ENCODE measurements around the gene CAMTA1. TPM values are rescaled to one million over a fixed set of nuclear protein-coding genes. Genes with fewer than 3 reads are reported as not detected.

Gene CAMTA1
- total RNA-seq, 1 experiment from 2014 or later, result 50.3 TPM

DNA sequence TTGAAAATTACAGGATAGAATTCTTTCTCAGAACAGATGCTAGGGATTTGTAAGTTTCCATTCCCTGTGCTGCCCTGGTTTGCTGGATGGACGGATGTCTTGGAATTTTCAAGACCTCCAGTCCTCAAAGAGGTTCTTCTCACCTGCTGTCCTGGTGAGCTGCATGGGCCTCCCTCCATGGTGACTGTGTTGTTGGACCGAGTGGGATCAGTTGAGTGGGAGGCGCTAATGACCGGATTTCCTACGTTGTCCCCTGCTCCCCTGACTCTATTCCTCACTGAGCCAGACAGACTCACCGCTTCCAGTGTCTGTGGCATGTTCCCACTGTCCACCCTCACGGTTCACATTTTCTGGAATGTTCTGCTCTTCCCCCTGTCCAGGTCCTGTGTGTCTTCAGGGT lies 229.8 kb downstream of the CAMTA1 start:
- Mint-ChIP-seq H3K4me3 (ENCODE audit: low read depth, unreplicated experiment) (no peak overlapping the region), H3K27me3 (ENCODE audit: unreplicated experiment) (peaks cover 54% of the 10 kb centered on the region), H3K36me3 (ENCODE audit: insufficient read depth, unreplicated experiment) (no peaks in the 10 kb centered on the region), H3K27ac (ENCODE audit: unreplicated experiment) (no peak overlapping the region), H3K4me1 (ENCODE audit: low read depth, unreplicated experiment) (no peaks in the 10 kb centered on the region), H3K9me3 (ENCODE audit: low read depth, unreplicated experiment) (no peaks in the 10 kb centered on the region)
- BruUV-seq (replicated peaks), result no TSS peak
- intact Hi-C loops (cut with micrococcal nuclease; ENCODE audit: unreplicated experiment), result no loop called here
- TF ChIP-seq, protein P1, sequence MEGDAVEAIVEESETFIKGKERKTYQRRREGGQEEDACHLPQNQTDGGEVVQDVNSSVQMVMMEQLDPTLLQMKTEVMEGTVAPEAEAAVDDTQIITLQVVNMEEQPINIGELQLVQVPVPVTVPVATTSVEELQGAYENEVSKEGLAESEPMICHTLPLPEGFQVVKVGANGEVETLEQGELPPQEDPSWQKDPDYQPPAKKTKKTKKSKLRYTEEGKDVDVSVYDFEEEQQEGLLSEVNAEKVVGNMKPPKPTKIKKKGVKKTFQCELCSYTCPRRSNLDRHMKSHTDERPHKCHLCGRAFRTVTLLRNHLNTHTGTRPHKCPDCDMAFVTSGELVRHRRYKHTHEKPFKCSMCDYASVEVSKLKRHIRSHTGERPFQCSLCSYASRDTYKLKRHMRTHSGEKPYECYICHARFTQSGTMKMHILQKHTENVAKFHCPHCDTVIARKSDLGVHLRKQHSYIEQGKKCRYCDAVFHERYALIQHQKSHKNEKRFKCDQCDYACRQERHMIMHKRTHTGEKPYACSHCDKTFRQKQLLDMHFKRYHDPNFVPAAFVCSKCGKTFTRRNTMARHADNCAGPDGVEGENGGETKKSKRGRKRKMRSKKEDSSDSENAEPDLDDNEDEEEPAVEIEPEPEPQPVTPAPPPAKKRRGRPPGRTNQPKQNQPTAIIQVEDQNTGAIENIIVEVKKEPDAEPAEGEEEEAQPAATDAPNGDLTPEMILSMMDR (IDR thresholded peaks at IDR 0.05; ENCODE audit: unreplicated experiment), result no peak
- no peak for DNase-seq
- CTCF ChIA-PET, result no interaction called here

DNA sequence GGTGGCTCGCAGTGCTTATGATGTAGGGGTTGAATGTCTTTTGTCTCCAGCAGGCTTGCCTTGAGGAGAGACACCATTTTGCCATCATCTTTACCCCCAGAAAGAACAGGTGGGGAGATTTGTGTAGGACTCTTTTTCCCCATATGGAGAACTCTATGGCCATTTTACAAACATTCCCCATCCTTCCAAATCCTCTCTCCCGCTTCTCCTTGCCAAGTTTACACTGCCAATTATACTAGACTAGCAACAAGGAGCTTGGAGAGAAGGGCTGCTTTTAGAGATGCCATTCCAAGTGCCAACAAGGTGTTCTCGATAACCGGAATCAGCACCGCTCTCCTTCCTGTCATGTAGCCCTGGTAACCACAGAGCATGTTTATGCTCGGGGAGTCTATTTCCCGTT lies 233.1 kb downstream of the CAMTA1 start:
- H3K4me1 Mint-ChIP-seq (ENCODE audit: low read depth, unreplicated experiment), result no peaks in the 10 kb centered on the region
- TF ChIP-seq, protein P1 (IDR thresholded peaks at IDR 0.05; ENCODE audit: unreplicated experiment), result no peak
- intact Hi-C loops (cut with micrococcal nuclease; ENCODE audit: unreplicated experiment), result no loop called here
- H3K4me3 Mint-ChIP-seq (ENCODE audit: low read depth, unreplicated experiment), result no peak overlapping the region
- peaks cover 57% of the 10 kb centered on the region for H3K27me3 Mint-ChIP-seq (ENCODE audit: unreplicated experiment)
- H3K9me3 Mint-ChIP-seq (ENCODE audit: low read depth, unreplicated experiment), result no peaks in the 10 kb centered on the region
- no peaks in the 10 kb centered on the region for H3K36me3 Mint-ChIP-seq (ENCODE audit: insufficient read depth, unreplicated experiment)
- CTCF ChIA-PET, result no interaction called here
- H3K27ac Mint-ChIP-seq (ENCODE audit: unreplicated experiment), result no peak overlapping the region
- BruUV-seq (replicated peaks), result no TSS peak
- no peak for DNase-seq

DNA sequence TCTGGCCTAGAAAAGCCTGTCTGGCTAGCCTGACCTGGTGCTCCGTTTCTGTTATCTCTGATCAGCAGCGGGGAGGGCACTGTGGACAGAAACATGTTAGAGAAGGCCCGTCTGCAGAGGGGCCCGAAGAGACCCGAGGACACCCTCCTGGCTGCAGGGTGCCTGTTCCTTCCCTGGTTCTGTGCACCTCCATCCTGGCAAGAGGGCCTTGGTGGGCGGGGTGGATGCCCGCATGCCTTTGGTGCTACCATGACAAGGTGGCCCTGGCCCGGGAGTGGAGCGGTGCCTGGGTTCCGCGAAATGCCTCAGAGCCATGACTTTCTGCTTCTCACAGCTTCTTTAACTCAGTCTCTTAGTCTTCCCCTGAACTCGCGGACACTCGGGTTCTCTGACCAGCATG lies 233.6 kb downstream of the CAMTA1 start:
- no peaks in the 10 kb centered on the region for H3K36me3 Mint-ChIP-seq (ENCODE audit: insufficient read depth, unreplicated experiment)
- no peaks in the 10 kb centered on the region for H3K9me3 Mint-ChIP-seq (ENCODE audit: low read depth, unreplicated experiment)
- no peak overlapping the region for H3K4me3 Mint-ChIP-seq (ENCODE audit: low read depth, unreplicated experiment)
- intact Hi-C loops (cut with micrococcal nuclease; ENCODE audit: unreplicated experiment), result no loop called here
- DNase-seq, result no peak
- H3K27ac Mint-ChIP-seq (ENCODE audit: unreplicated experiment), result no peak overlapping the region
- H3K27me3 Mint-ChIP-seq (ENCODE audit: unreplicated experiment), result peaks cover 61% of the 10 kb centered on the region
- TF ChIP-seq, protein P1 (IDR thresholded peaks at IDR 0.05; ENCODE audit: unreplicated experiment), result no peak
- no peaks in the 10 kb centered on the region for H3K4me1 Mint-ChIP-seq (ENCODE audit: low read depth, unreplicated experiment)
- CTCF ChIA-PET, result no interaction called here
- no TSS peak for BruUV-seq (replicated peaks)

DNA sequence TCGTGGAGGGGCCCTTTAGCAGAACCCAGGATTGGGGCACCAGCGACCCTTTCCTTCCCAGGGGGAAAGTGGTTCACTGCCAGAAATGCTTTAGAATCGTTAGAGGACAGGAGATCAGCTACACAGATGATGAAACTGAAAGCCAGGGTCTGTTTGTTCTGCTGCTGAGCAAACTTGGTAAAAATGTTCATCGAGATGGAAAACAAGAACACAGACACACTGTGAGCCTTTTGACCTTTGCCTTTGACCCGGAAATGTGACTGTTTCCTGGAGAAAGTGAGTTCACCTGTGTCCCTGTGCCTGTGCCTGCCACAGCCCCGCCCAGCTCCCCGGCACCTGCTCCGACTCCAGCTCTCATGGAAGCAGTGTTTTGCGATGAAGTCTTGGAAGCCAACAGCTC lies 234.3 kb downstream of the CAMTA1 start:
- no TSS peak for BruUV-seq (replicated peaks)
- Mint-ChIP-seq H3K27me3 (ENCODE audit: unreplicated experiment) (peaks cover 68% of the 10 kb centered on the region), H3K4me1 (ENCODE audit: low read depth, unreplicated experiment) (no peaks in the 10 kb centered on the region), H3K4me3 (ENCODE audit: low read depth, unreplicated experiment) (no peak overlapping the region), H3K27ac (ENCODE audit: unreplicated experiment) (no peak overlapping the region), H3K36me3 (ENCODE audit: insufficient read depth, unreplicated experiment) (no peaks in the 10 kb centered on the region), H3K9me3 (ENCODE audit: low read depth, unreplicated experiment) (no peaks in the 10 kb centered on the region)
- no peak for DNase-seq
- intact Hi-C loops (cut with micrococcal nuclease; ENCODE audit: unreplicated experiment), result no loop called here
- CTCF ChIA-PET, result no interaction called here
- TF ChIP-seq, protein P1 (IDR thresholded peaks at IDR 0.05; ENCODE audit: unreplicated experiment), result no peak

DNA sequence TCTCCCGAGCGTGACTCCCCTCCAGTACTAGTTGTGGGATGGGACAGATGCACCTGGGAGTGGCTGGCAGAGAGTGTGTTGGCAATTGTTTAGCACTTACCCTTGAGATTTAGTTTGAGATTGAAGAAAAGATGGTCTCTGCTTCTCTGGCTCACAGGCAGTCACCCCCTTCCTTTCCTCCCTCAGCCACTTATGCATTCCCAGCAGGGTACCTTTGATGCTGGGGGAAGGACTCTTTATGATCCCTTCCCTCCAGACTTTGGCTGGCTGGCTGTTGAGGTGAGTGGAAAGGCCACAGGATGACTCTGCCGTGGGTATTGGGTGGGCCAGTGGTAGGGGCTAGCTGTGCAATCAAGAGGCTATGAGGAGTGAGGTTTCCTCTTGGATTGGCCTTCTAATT lies 236.8 kb downstream of the CAMTA1 start:
- Mint-ChIP-seq H3K36me3 (ENCODE audit: insufficient read depth, unreplicated experiment) (no peaks in the 10 kb centered on the region), H3K27ac (ENCODE audit: unreplicated experiment) (no peak overlapping the region), H3K4me3 (ENCODE audit: low read depth, unreplicated experiment) (no peak overlapping the region), H3K4me1 (ENCODE audit: low read depth, unreplicated experiment) (no peaks in the 10 kb centered on the region), H3K9me3 (ENCODE audit: low read depth, unreplicated experiment) (no peaks in the 10 kb centered on the region), H3K27me3 (ENCODE audit: unreplicated experiment) (peaks cover 57% of the 10 kb centered on the region)
- BruUV-seq (replicated peaks), result no TSS peak
- TF ChIP-seq, protein P1 (IDR thresholded peaks at IDR 0.05; ENCODE audit: unreplicated experiment), result no peak
- intact Hi-C loops (cut with micrococcal nuclease; ENCODE audit: unreplicated experiment), result no loop called here
- DNase-seq, result no peak
- CTCF ChIA-PET, result no interaction called here
